Endothelial cell of umbilical vein (primary cell): ENCODE data around the gene BCL2L14. TPM values are rescaled to one million over a fixed set of nuclear protein-coding genes. Genes with fewer than 3 reads are reported as not detected.

Experiments used
- BruUV-seq: library from RNA; stranded (reverse); fragments of 400-500 nt; replicated peaks from 2 replicates; lab custom pipeline; 2021; lab: Mats Ljungman, UMichigan
- CTCF ChIA-PET: fragments of 300-600, 350-600 bp; sonication (Branson Sonifier 250); formaldehyde crosslinking; loops from one replicate; lab custom pipeline; 2021; ENCODE audit warnings: antibody characterized with exemption, inconsistent platforms; lab: Charles Lee
- POLR2A ChIA-PET: fragments of 300-600, 350-600 bp; sonication (Branson Sonifier 250); formaldehyde crosslinking; loops from one replicate; lab custom pipeline; 2021; ENCODE audit warnings: antibody characterized with exemption, inconsistent platforms; lab: Charles Lee
- DNase-seq: peaks from one replicate; pipeline ENCODE4 v3.0.0-alpha.2; 2011; ENCODE audit warnings: low read depth, low spot score
- FAIRE-seq: peaks from 2 replicates; lab custom pipeline; 2011; peaks lifted over from hg19 to GRCh38; lab: Jason Lieb, UNC
- H2AFZ ChIP-seq: 2 replicates; pipeline ENCODE4 v1.6.0; 2012; ENCODE audit warnings: low read depth, low read length, control low read depth, inconsistent platforms
- H3K27ac ChIP-seq: 2 replicates; pipeline ENCODE4 v1.5.1; 2011; ENCODE audit warnings: low read depth, mild to moderate bottlenecking, control low read depth, low read length, moderate library complexity; ENCODE audit not compliant: insufficient read depth
- H3K27me3 ChIP-seq, 2 experiments: 2 replicates each; pipeline versions ENCODE4 v1.6.0 to v1.6.1; 2011; ENCODE audit warnings: low read length in 2 of 2, mixed read lengths in 1 of 2; ENCODE audit not compliant: control insufficient read depth in 2 of 2, insufficient read depth in 2 of 2
- H3K36me3 ChIP-seq, 2 experiments: 2 replicates in 1 of 2; 3 replicates in 1 of 2; pipeline ENCODE4 v1.5.1; 2011; ENCODE audit warnings: low read length in 2 of 2, mild to moderate bottlenecking in 1 of 2, moderate library complexity in 1 of 2; ENCODE audit not compliant: control insufficient read depth in 2 of 2, insufficient read depth in 2 of 2; ENCODE audit errors: extremely low read depth in 1 of 2
- H3K4me1 ChIP-seq: 3 replicates; pipeline ENCODE4 v1.5.1; 2011; ENCODE audit warnings: mild to moderate bottlenecking, low read length; ENCODE audit not compliant: control insufficient read depth, insufficient read depth; ENCODE audit errors: extremely low read depth
- H3K4me2 ChIP-seq: 2 replicates; pipeline ENCODE4 v1.6.1; 2011; ENCODE audit warnings: low read length, control low read depth, mixed read lengths; ENCODE audit not compliant: insufficient read depth
- H3K4me3 ChIP-seq, 3 experiments: fragments of 200-600 bp in 1 of 3; sonication (generic), shearing (Covaris generic) in 1 of 3; replicated peaks in 1 of 3; 2 replicates each; pipeline ENCODE4 v1.5.1; 2011 to 2016; ENCODE audit warnings: control low read depth in 3 of 3, low read length in 3 of 3, mild to moderate bottlenecking in 2 of 3, inconsistent platforms in 1 of 3, low read depth in 1 of 3, moderate library complexity in 1 of 3; ENCODE audit not compliant: insufficient read depth in 1 of 3
- H3K79me2 ChIP-seq: 2 replicates; pipeline ENCODE4 v1.6.0; 2012; ENCODE audit warnings: low read length, inconsistent platforms; ENCODE audit not compliant: control insufficient read depth, insufficient read depth
- H3K9ac ChIP-seq: replicated peaks from 2 replicates; pipeline ENCODE3; 2011; ENCODE audit warnings: low read length, control low read depth; ENCODE audit not compliant: insufficient read depth; ENCODE audit errors: extremely low read depth
- H3K9me1 ChIP-seq: replicated peaks from 3 replicates; pipeline ENCODE4 v1.6.0; 2011; ENCODE audit warnings: mild to moderate bottlenecking, low read length; ENCODE audit not compliant: control insufficient read depth, insufficient read depth; ENCODE audit errors: extremely low read depth
- H3K9me3 ChIP-seq: replicated peaks from 2 replicates; pipeline ENCODE4 v1.5.1; 2012; ENCODE audit warnings: low read length, inconsistent platforms; ENCODE audit not compliant: control insufficient read depth, insufficient read depth
- H4K20me1 ChIP-seq: replicated peaks from 2 replicates; pipeline ENCODE3; 2011; ENCODE audit warnings: mild to moderate bottlenecking, low read length; ENCODE audit not compliant: control insufficient read depth, insufficient read depth; ENCODE audit errors: extremely low read depth
- CTCF ChIP-seq, 2 donors: IDR thresholded peaks; 1 replicate in 1 of 2; 2 replicates in 1 of 2; pipeline ENCODE4 v1.5.1; 2011; ENCODE audit warnings: low read length in 2 of 2, mild to moderate bottlenecking in 2 of 2, moderate library complexity in 2 of 2, control low read depth in 1 of 2, inconsistent platforms in 1 of 2, low read depth in 1 of 2; ENCODE audit not compliant: insufficient read depth in 1 of 2; ENCODE audit errors: extremely low read depth in 1 of 2
- dilution Hi-C: fragments of 300-500 bp; cut with MboI; formaldehyde crosslinking; loops from one replicate; pipeline ENCODE4 v1.15.0; 2019; ENCODE audit warnings: low sequenced_read_pairs; ENCODE audit not compliant: extremely low pct_ligation_motif_present
- intact Hi-C: fragments of 100-400 bp; cut with micrococcal nuclease; formaldehyde crosslinking; loops from one replicate; pipeline ENCODE4 v1.10.0; 2022
- polyA plus RNA-seq, 4 experiments: library from polyadenylated mRNA; depleted of rRNA in 3 of 4; stranded (reverse) in 3 of 4; unstranded in 1 of 4; fragments of >200 nt; gene quantifications; 2 replicates each; pipeline versions ENCODE4 v1.2.1 to v1.2.3, GENCODE V29; 2011 to 2012; ENCODE audit warnings: missing spikeins in 1 of 4
- total RNA-seq: library from RNA; stranded (reverse); gene quantifications from 2 replicates; pipeline ENCODE4 v1.2.3, GENCODE V29; 2021

Gene BCL2L14
- total and polyA plus RNA-seq, 2 donors (not counting 3 experiments of a cell fraction or from before 2014, with no cell fraction given) = not detected

- CTCF ChIA-PET = interaction anchor here (1.0 to 1.4 kb wide), 2 partner anchors 9 to 241 kb away, joined by 3 to 5 read pairs; no protein-coding TSS in a partner anchor
- H3K27me3 ChIP-seq = no peaks in the 10 kb centered on the region
Measured at GRCh38 chr12:12086362-12086761, 15.6 kb downstream of the BCL2L14 start.

More at GRCh38 chr12:12086362-12086761, 15.6 kb downstream of the BCL2L14 start:
- H4K20me1 ChIP-seq = no peaks in the 10 kb centered on the region
- DNase-seq = no peak
- H3K4me2 ChIP-seq = no peak overlapping the region
- dilution Hi-C loops = loop anchor here (25.0 kb wide), 1 partner anchor 251 kb away; no protein-coding TSS in a partner anchor
- no peaks in the 10 kb centered on the region for H3K9me3 ChIP-seq
- H3K27ac ChIP-seq = no peak overlapping the region
- intact Hi-C loops = no loop called here
- no peak overlapping the region for H3K9ac ChIP-seq
- H3K79me2 ChIP-seq = no peaks in the 10 kb centered on the region
- POLR2A ChIA-PET = interaction anchor here (1.0 kb wide), 1 partner anchor 110 kb away, joined by 4 read pairs; no protein-coding TSS in a partner anchor
- FAIRE-seq = no peak
- no peak for TF ChIP-seq CTCF (IDR thresholded peaks at IDR 0.05; ENCODE audit: extremely low read depth in 1 of 2, insufficient read depth in 1 of 2, low read depth in 1 of 2, low read length in 2 of 2)
- H3K36me3 ChIP-seq = no peaks in the 10 kb centered on the region
- no peak overlapping the region for H2AFZ ChIP-seq
- BruUV-seq = no TSS peak
- no peak overlapping the region for H3K4me3 ChIP-seq
- H3K4me1 ChIP-seq = peaks cover 5% of the 10 kb centered on the region
- no peaks in the 10 kb centered on the region for H3K9me1 ChIP-seq
